GM21737 (cell line): ENCODE results near the gene HOXC10.

ENCODE experiments used
- ATAC-seq: cut with Tn5 transposase; IDR thresholded peaks from one replicate; pipeline ENCODE4 v1.9.1; 2021; ENCODE audit warnings: mild to moderate bottlenecking, moderate library complexity; ENCODE audit not compliant: unreplicated experiment

Gene HOXC10

GRCh38 chr12:53950789-53951576 is 34.0 kb upstream of the HOXC10 start:
- no peak for ATAC-seq

GRCh38 chr12:53951577-53952334 is 33.2 kb upstream of the HOXC10 start:
- no peak for ATAC-seq

GRCh38 chr12:53952335-53952694 is 32.6 kb upstream of the HOXC10 start:
- no peak for ATAC-seq

GRCh38 chr12:53952871-53953734 is 31.8 kb upstream of the HOXC10 start:
- no peak for ATAC-seq

GRCh38 chr12:53953831-53954693 is 30.9 kb upstream of the HOXC10 start:
- ATAC-seq, result no peak

GRCh38 chr12:53954694-53955035 is 30.3 kb upstream of the HOXC10 start, which contains the start of gene HOXC12:
TSS of gene HOXC12 (plus strand) at chr12:53954903. CDS start at chr12:53954930, 27 bp downstream.
- ATAC-seq, result no peak

- no peak for ATAC-seq
Measured at GRCh38 chr12:53955036-53955775, 29.7 kb upstream of the HOXC10 start.

- ATAC-seq, result no peak
Measured at GRCh38 chr12:53955776-53956250, 29.1 kb upstream of the HOXC10 start.

GRCh38 chr12:53956251-53956887 is 28.6 kb upstream of the HOXC10 start:
- no peak for ATAC-seq

- ATAC-seq, result no peak
Measured at GRCh38 chr12:53956914-53957536, 27.9 kb upstream of the HOXC10 start.

- no peak for ATAC-seq
Measured at GRCh38 chr12:53958128-53958527, 26.8 kb upstream of the HOXC10 start.

- ATAC-seq, result no peak
Measured at GRCh38 chr12:53959314-53959713, 25.6 kb upstream of the HOXC10 start.

- ATAC-seq, result no peak
Measured at GRCh38 chr12:53960187-53961024, 24.5 kb upstream of the HOXC10 start.

GRCh38 chr12:53961025-53961761 is 23.8 kb upstream of the HOXC10 start:
- no peak for ATAC-seq

GRCh38 chr12:53963005-53963404 is 21.9 kb upstream of the HOXC10 start:
- no peak for ATAC-seq

- ATAC-seq, result no peak
Measured at GRCh38 chr12:53963434-53964314, 21.3 kb upstream of the HOXC10 start.
